Lung microvascular endothelial cell (primary cell): ENCODE results near the gene SLC38A5. TPM values are rescaled to one million over a fixed set of nuclear protein-coding genes. Genes with fewer than 3 reads are reported as not detected.
"Not testable (repeated sequence)": the region's sequence is repeated elsewhere in the genome, so short reads cannot be mapped to it uniquely, and the experiment has no call there.

Experiments
- DNase-seq, 2 donors: peaks; one replicate each; pipeline versions ENCODE4 v3.0.0 to v3.0.0-alpha.2; 2010; ENCODE audit warnings: low read depth in 2 of 2
- total RNA-seq: library from RNA; depleted of rRNA; stranded (reverse); fragments of >200 nt; gene quantifications from 2 replicates; pipeline ENCODE4 v1.2.1, GENCODE V29; 2014

Gene SLC38A5
- total RNA-seq, 1 donor from 2014 or later = 4.2 TPM

DNA sequence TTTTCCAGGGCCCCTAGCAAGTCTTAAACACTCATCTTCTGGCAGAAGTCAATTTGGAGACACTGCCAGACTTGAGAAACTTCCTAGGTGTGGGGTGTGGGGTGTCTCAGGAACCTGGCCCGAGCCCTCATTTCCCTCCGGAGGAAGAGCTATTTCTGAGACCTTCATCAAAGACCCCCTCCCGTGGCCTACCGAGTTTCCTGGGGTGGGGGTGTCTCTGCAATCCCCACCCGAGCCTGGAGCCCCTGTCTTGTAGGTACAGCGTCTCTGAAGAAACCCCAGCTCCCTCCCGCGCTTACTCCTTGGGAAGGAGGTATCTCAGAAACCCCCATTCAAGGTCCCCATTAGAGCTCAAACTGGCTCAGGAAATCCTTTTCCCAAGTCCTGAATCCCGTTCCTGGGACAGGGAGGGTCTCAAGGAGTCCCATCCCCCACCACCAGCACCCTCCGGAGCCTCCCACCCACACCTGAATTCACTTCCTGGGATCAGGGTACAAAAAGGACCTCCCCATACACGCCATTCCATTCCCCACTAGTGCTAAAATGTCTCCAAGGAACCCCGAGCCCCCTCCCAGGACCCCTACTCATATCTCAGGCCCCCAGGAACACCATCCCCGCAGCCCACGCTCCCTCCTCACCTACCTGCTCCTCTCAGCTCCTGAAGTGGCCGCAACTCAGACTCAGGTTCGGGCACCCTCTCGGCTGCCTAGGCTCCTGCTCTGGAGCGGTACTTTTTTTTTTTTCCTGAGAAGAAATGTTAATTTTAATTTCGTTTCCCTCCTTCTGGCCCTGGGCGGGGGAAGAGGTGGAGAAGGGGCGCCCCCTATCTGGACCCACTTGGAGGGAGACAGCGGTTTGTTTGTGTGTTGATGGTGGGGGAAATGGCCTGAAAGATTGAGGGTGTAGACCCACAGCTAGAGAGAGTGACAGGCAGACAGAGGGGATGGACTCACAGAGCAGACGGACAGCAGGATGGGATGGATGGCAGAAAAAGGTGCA is 1.1 kb downstream of the SLC38A5 start:
- no peak for DNase-seq

DNA sequence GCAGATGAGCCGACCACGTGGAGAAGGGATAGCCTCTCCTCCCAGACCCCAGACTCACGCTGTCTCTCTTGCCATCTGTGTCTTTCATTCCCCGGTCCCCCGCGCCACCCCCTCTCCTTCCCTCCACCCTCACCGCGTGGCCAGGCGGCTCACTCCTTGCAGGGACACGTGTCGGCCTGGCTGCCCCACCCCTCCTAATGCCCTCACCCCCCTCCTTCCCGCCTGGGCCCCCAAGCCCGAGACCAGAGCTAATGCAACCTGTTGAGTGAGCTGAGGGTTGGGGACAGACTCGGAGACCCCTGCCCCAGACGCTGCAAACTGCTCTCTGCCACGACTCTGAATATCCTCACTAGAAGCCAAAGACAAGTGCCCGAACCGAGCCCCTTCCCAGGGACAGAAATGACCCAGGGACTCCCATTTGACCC is 1.8 kb downstream of the SLC38A5 start:
- DNase-seq = no peak

GRCh38 chrX:48467281-48467761 is 2.7 kb downstream of the SLC38A5 start:
- DNase-seq = no peak

DNA sequence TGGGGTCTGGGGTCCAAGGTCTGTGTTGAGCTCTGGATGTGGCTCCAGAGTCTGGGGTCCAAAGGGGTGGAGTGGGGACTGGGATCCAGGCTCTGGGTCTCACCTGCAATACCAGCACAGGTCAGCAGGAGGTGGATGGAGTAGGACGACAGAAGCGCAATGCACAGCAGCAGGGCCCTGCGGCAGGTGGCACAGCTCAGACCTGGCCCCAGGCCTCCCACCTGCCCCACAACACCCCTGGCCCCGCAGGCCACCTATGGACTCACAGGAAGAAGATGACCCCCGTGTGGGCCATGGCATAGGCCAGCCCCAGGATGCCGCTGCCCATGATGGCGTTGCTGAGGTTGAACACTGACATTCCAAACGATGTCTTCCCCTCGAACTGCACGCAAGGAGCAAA is 3.4 kb downstream of the SLC38A5 start:
- DNase-seq = no peak

- DNase-seq = peak; percentile 13 to 68
Observed at GRCh38 chrX:48465336-48465933, 4.6 kb downstream of the SLC38A5 start.

DNA sequence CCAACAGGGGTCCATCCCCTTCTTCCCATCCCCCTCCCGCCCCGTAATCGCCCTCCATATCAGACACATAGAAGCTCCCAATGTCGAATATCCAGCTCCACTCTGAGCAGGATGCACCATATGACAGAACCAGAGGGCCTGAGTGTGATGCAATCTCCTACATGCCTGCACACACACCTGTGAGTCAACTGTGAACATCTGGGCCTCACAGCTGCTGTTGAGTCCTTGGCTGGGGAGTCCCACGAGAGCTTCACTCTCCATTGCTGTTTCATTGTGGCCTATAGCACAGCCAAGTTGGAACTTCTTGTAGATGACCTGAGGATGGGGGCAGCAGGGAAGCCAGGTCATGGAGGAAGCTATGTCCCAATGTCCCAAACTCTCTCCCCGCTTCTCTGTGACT is 8.2 kb downstream of the SLC38A5 start:
- DNase-seq = no peak

- no peak for DNase-seq
Observed at GRCh38 chrX:48460606-48461005, 9.5 kb downstream of the SLC38A5 start.

GRCh38 chrX:48460031-48460430 is 10.0 kb downstream of the SLC38A5 start:
- DNase-seq = no peak

- no peak for DNase-seq
Observed at GRCh38 chrX:48459483-48459882, 10.6 kb downstream of the SLC38A5 start.

GRCh38 chrX:48458711-48459110 is 11.3 kb downstream of the SLC38A5 start:
- no peak for DNase-seq

- no peak for DNase-seq
Observed at GRCh38 chrX:48456628-48457331, 13.3 kb downstream of the SLC38A5 start.

GRCh38 chrX:48451708-48452107 is 18.4 kb downstream of the SLC38A5 start:
- DNase-seq = no peak

DNA sequence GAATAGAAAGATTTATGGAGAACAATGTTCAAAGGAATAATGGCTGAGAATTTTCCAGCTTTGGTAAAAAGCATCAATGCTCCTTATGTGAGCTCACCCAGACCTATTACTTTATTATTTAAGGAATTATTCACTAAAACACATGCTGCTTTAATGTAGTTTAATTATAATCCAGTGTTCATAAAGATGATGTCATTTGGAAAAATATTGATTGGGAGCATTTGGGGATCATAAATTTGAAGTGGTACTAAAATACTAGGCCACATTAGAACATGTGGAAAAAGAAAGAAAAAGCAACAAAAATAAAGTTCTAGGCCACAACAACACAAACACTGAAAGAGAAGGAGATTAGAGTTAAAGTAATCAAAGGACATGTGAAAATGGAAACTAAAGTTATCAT is 20.0 kb downstream of the SLC38A5 start:
- no peak for DNase-seq

DNA sequence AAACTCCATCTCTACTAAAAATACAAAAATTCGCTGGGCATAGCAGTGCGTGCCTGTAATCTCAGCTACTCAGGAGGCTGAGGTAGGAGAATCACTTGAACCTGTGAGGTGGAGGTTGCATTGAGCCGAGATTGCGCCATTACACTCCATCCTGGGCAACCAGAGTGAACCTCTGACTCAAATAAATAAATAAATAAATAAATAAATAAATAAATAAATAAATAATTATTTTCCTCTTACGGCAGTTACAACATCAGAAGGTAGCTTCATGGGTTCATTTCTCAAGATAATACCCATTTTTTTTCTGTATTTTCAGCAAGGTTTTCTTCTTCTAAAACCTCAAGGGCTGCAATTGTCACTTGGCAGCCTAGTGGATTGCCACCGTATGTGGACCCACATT is 22.9 kb downstream of the SLC38A5 start:
- DNase-seq = not testable (repeated sequence)

- not testable (repeated sequence) for DNase-seq
Observed at GRCh38 chrX:48433713-48434112, 36.3 kb downstream of the SLC38A5 start.

- not testable (repeated sequence) for DNase-seq
Observed at GRCh38 chrX:48430166-48430565, 39.9 kb downstream of the SLC38A5 start.

- not testable (repeated sequence) for DNase-seq
Observed at GRCh38 chrX:48429606-48430005, 40.5 kb downstream of the SLC38A5 start.

- DNase-seq = not testable (repeated sequence)
Observed at GRCh38 chrX:48427027-48427716, 42.9 kb downstream of the SLC38A5 start.

DNA sequence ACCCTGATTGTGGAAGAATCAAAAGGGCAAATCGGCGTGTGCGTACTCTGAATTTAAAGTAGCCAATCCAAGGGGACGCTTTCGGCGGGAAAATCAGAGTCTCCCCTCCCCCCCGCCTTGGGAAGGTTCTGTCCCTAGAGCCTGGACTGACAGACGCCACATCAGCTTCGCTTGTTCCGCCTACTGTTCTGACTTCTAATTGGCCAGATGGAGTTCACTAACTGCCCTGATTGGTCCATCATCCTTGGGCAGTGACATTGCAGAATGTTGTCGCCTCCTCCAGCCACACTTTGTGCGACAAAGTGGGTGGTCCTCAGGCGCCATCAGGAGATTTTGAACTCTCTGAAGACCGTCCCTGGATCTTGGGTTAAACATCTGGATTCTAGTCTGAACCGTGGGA is 58.2 kb downstream of the SLC38A5 start, which contains the start of gene SSX4B:
SSX4B (minus strand) TSS at position 101 of the 400 bp plus-strand sequence. CDS start 588 bp downstream, outside the sequence.
- not testable (repeated sequence) for DNase-seq
